HCT116 (cell line): ENCODE results near the gene TFDP1. TPM values are rescaled to one million over a fixed set of nuclear protein-coding genes. Genes with fewer than 3 reads are reported as not detected.

ENCODE experiments used
- ATAC-seq: fragments of 200-7000 bp; cut with Tn5 transposase; 2 replicates; pipeline ENCODE4 v1.9.1; 2020; ENCODE audit warnings: mild to moderate bottlenecking, moderate library complexity
- BruUV-seq: library from RNA; stranded (reverse); fragments of 400-500 nt; replicated peaks from 2 replicates; lab custom pipeline; 2021; lab: Mats Ljungman, UMichigan
- CTCF ChIA-PET: fragments of 300-600 bp; sonication (Branson Sonifier 250); formaldehyde crosslinking; loops from one replicate; lab custom pipeline; 2021; ENCODE audit warnings: antibody characterized with exemption; lab: Charles Lee
- POLR2A ChIA-PET: fragments of 300-600, 350-600 bp; sonication (Branson Sonifier 250); formaldehyde crosslinking; loops from one replicate; lab custom pipeline; 2021; ENCODE audit warnings: antibody characterized with exemption; lab: Charles Lee
- RAD21 ChIA-PET, 2 experiments: fragments of 300-600 bp; sonication (Branson Sonifier 250); formaldehyde crosslinking; loops; one replicate each; lab custom pipeline; 2023; ENCODE audit warnings: low total read pairs in 2 of 2; ENCODE audit not compliant: uncharacterized antibody in 2 of 2, unreplicated experiment in 2 of 2, low non-redundant PET in 1 of 2; lab: Charles Lee
- DNase-seq: peaks from one replicate; pipeline ENCODE4 v3.0.0-alpha.2; 2010; ENCODE audit warnings: low read depth, low spot score
- H2AFZ ChIP-seq: fragments of 200-600 bp; shearing (Covaris generic), sonication (generic); 2 replicates; pipeline ENCODE4 v1.6.1; 2017; ENCODE audit warnings: low read depth, mixed run types, mixed read lengths, antibody characterized with exemption, low read length; ENCODE audit not compliant: poor library complexity, severe bottlenecking
- H3K27ac ChIP-seq: 2 replicates; pipeline ENCODE4 v1.5.1; 2012; ENCODE audit warnings: low read depth, low read length
- H3K27me3 ChIP-seq: fragments of 200-600 bp; sonication (generic); 2 replicates; pipeline ENCODE4 v1.6.1; 2016; ENCODE audit warnings: mixed run types, low read length, mixed read lengths; ENCODE audit not compliant: insufficient read depth
- H3K36me3 ChIP-seq, 2 experiments: fragments of 200-500 bp in 1 of 2; fragments of 200-600 bp in 1 of 2; sonication (Bioruptor generic) in 1 of 2; sonication (generic) in 1 of 2; 2 replicates each; pipeline versions ENCODE4 v1.5.1 to v1.6.1; 2014 to 2016; ENCODE audit warnings: low read length in 2 of 2, inconsistent platforms in 1 of 2, mixed read lengths in 1 of 2, mixed run types in 1 of 2; ENCODE audit not compliant: insufficient read depth in 2 of 2, control insufficient read depth in 1 of 2
- H3K4me1 ChIP-seq, 2 experiments: fragments of 200-600 bp in 1 of 2; sonication (generic) in 1 of 2; 2 replicates each; pipeline versions ENCODE4 v1.5.1 to v1.6.1; 2012 to 2017; ENCODE audit warnings: low read length in 2 of 2, inconsistent platforms in 1 of 2, mild to moderate bottlenecking in 1 of 2, mixed read lengths in 1 of 2, mixed run types in 1 of 2, moderate library complexity in 1 of 2; ENCODE audit not compliant: insufficient read depth in 2 of 2, control insufficient read depth in 1 of 2
- H3K4me2 ChIP-seq: fragments of 200-600 bp; sonication (generic); 2 replicates; pipeline ENCODE4 v1.6.1; 2017; ENCODE audit warnings: mixed run types, low read length, mixed read lengths
- H3K4me3 ChIP-seq, 2 experiments: fragments of 200-600 bp in 1 of 2; sonication (generic) in 1 of 2; replicated peaks in 1 of 2; 2 replicates each; pipeline ENCODE4 v1.5.1; 2011 to 2016; ENCODE audit warnings: low read length in 2 of 2, control low read depth in 1 of 2, low read depth in 1 of 2, mild to moderate bottlenecking in 1 of 2, mixed read lengths in 1 of 2, mixed run types in 1 of 2
- H3K79me2 ChIP-seq: fragments of 200-600 bp; sonication (generic); 2 replicates; pipeline ENCODE4 v1.6.1; 2017; ENCODE audit warnings: mild to moderate bottlenecking, mixed run types, low read length, moderate library complexity, mixed read lengths; ENCODE audit not compliant: insufficient read depth
- H3K9ac ChIP-seq: fragments of 200-600 bp; sonication (generic); 2 replicates; pipeline ENCODE4 v1.6.1; 2016; ENCODE audit warnings: low read length, mixed read lengths
- H3K9me2 ChIP-seq: fragments of 200-600 bp; sonication (generic), shearing (Covaris generic); 2 replicates; pipeline ENCODE4 v1.6.1; 2017; ENCODE audit warnings: mixed run types, mild to moderate bottlenecking, moderate library complexity; ENCODE audit not compliant: insufficient read depth
- H3K9me3 ChIP-seq, 2 experiments: fragments of 200-500 bp in 1 of 2; fragments of 200-600 bp in 1 of 2; sonication (Bioruptor generic) in 1 of 2; sonication (generic) in 1 of 2; 2 replicates each; pipeline ENCODE4 v1.6.1; 2014 to 2017; ENCODE audit warnings: low read length in 2 of 2, mixed read lengths in 2 of 2, inconsistent platforms in 1 of 2, low read depth in 1 of 2, mild to moderate bottlenecking in 1 of 2, mixed run types in 1 of 2, moderate library complexity in 1 of 2; ENCODE audit not compliant: control insufficient read depth in 1 of 2, insufficient read depth in 1 of 2
- H4K20me1 ChIP-seq: fragments of 200-600 bp; sonication (generic), shearing (Covaris generic); 2 replicates; pipeline ENCODE4 v1.6.1; 2017; ENCODE audit warnings: mixed run types, mild to moderate bottlenecking, moderate library complexity; ENCODE audit not compliant: insufficient read depth
- CBX3 ChIP-seq: IDR thresholded peaks from 2 replicates; pipeline ENCODE4 v1.6.1; 2012; ENCODE audit warnings: low read depth
- CEBPB ChIP-seq: IDR thresholded peaks from 2 replicates; pipeline ENCODE4 v1.6.1; 2012; ENCODE audit warnings: low read depth
- EGR1 ChIP-seq: IDR thresholded peaks from 2 replicates; pipeline ENCODE4 v1.6.1; 2012; ENCODE audit warnings: low read depth
- ELF1 ChIP-seq: IDR thresholded peaks from 2 replicates; pipeline ENCODE4 v1.6.1; 2012; ENCODE audit warnings: low read depth, borderline replicate concordance
- EZH2 ChIP-seq: fragments of 200-600 bp; sonication (generic); IDR thresholded peaks from 2 replicates; pipeline ENCODE4 v1.6.1; 2017; ENCODE audit warnings: antibody characterized with exemption, mixed run types
- EZH2phosphoT487 ChIP-seq: fragments of 200-600 bp; IDR thresholded peaks from 2 replicates; pipeline ENCODE4 v1.6.1; 2018; ENCODE audit warnings: antibody characterized with exemption, borderline replicate concordance
- FOSL1 ChIP-seq: IDR thresholded peaks from 2 replicates; pipeline ENCODE4 v1.6.1; 2012; ENCODE audit warnings: low read depth
- JUND ChIP-seq: IDR thresholded peaks from 2 replicates; pipeline ENCODE4 v1.6.1; 2012
- POLR2A ChIP-seq: IDR thresholded peaks from 2 replicates; pipeline ENCODE4 v1.7.0; 2011; ENCODE audit warnings: borderline replicate concordance; ENCODE audit not compliant: insufficient read depth, insufficient read length; ENCODE audit errors: extremely low read depth
- POLR2AphosphoS5 ChIP-seq: IDR thresholded peaks from 2 replicates; pipeline ENCODE4 v1.6.1; 2011; ENCODE audit warnings: mild to moderate bottlenecking, low read depth, low read length, moderate library complexity
- SIN3A ChIP-seq: IDR thresholded peaks from 2 replicates; pipeline ENCODE4 v1.6.1; 2012; ENCODE audit warnings: low read depth
- SP1 ChIP-seq: IDR thresholded peaks from 2 replicates; pipeline ENCODE4 v1.6.1; 2012; ENCODE audit warnings: low read depth
- SRF ChIP-seq: IDR thresholded peaks from 2 replicates; pipeline ENCODE4 v1.6.1; 2012; ENCODE audit warnings: low read depth
- TCF7L2 ChIP-seq: IDR thresholded peaks from 2 replicates; pipeline ENCODE4 v1.7.0; 2011; ENCODE audit warnings: borderline replicate concordance, inconsistent platforms; ENCODE audit not compliant: insufficient read depth, insufficient read length; ENCODE audit errors: extremely low read depth
- YY1 ChIP-seq: IDR thresholded peaks from 2 replicates; pipeline ENCODE4 v1.6.1; 2011; ENCODE audit warnings: low read length, low read depth, moderate library complexity, mild to moderate bottlenecking; ENCODE audit not compliant: insufficient replicate concordance; ENCODE audit errors: extremely low read depth
- ZFX ChIP-seq: fragments of 450-650 bp; IDR thresholded peaks from 2 replicates; pipeline ENCODE4 v1.6.1; 2017
- intact Hi-C: fragments of 100-400 bp; cut with micrococcal nuclease; formaldehyde crosslinking; loops from 2 replicates; pipeline ENCODE4 v1.10.0; 2022
- total RNA-seq: library from RNA; stranded (reverse); gene quantifications from one replicate; pipeline ENCODE4 v1.2.1, GENCODE V29; 2021; ENCODE audit not compliant: unreplicated experiment
- TF ChIP-seq, protein P1 (sequence below): IDR thresholded peaks from 2 replicates; pipeline ENCODE4 v1.6.1; 2011; ENCODE audit warnings: mild to moderate bottlenecking, low read length, moderate library complexity; ENCODE audit not compliant: insufficient replicate concordance; ENCODE audit errors: extremely low read depth
- TF ChIP-seq, protein P2 (sequence below): IDR thresholded peaks from 2 replicates; pipeline ENCODE4 v1.6.1; 2012; ENCODE audit warnings: low read depth
- TF ChIP-seq, protein P3 (sequence below): IDR thresholded peaks from 2 replicates; pipeline ENCODE4 v1.6.1; 2012
- TF ChIP-seq, protein P4 (sequence below), 3 experiments: fragments of 200-600 bp in 1 of 3; sonication (generic) in 1 of 3; IDR thresholded peaks in 2 of 3; conservative IDR thresholded peaks in 1 of 3; 2 replicates each; pipeline ENCODE4 v1.5.1; 2012 to 2017; ENCODE audit warnings: low read depth in 2 of 3, low read length in 2 of 3, antibody characterized with exemption in 1 of 3, borderline replicate concordance in 1 of 3, control low read depth in 1 of 3, mild to moderate bottlenecking in 1 of 3, mixed read lengths in 1 of 3, mixed run types in 1 of 3, moderate library complexity in 1 of 3; ENCODE audit not compliant: insufficient read depth in 1 of 3

The TFDP1 gene
- total RNA-seq, 1 experiment from 2014 or later = 169 TPM

DNA sequence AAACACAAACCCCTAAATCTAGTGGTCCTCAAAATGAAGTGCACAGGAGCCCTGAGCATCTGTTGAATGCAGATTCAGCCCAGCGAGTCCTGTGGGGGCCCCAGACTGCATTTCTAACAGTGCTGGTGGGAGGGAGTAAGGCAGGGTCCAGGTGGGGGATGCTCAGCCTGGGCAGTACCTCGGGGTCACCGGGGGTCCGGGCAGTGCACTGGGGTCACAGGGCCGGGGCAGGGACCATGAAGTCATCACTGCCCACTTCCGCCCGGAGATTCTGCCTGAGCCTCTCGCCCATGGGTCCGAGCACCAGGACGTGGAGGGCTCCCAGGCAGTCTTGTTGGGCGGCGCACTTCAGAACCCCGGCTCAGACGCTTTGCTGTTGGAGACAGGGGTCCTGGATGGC is 74.3 kb downstream of the TFDP1 start:
- no peak overlapping the region for H3K4me3 ChIP-seq
- CTCF ChIA-PET = no interaction called here

More for the DNA sequence above, 74.3 kb downstream of the TFDP1 start:
- H3K9me3 ChIP-seq = no peaks in the 10 kb centered on the region
- DNase-seq = no peak
- ChIA-PET POLR2A (no interaction called here), RAD21 (no interaction called here)
- no peaks in the 10 kb centered on the region for H3K9me2 ChIP-seq
- BruUV-seq = no TSS peak
- no peak overlapping the region for H3K27ac ChIP-seq
- TF ChIP-seq, protein P1, sequence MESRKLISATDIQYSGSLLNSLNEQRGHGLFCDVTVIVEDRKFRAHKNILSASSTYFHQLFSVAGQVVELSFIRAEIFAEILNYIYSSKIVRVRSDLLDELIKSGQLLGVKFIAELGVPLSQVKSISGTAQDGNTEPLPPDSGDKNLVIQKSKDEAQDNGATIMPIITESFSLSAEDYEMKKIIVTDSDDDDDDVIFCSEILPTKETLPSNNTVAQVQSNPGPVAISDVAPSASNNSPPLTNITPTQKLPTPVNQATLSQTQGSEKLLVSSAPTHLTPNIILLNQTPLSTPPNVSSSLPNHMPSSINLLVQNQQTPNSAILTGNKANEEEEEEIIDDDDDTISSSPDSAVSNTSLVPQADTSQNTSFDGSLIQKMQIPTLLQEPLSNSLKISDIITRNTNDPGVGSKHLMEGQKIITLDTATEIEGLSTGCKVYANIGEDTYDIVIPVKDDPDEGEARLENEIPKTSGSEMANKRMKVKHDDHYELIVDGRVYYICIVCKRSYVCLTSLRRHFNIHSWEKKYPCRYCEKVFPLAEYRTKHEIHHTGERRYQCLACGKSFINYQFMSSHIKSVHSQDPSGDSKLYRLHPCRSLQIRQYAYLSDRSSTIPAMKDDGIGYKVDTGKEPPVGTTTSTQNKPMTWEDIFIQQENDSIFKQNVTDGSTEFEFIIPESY = no peak
- no peak for TF ChIP-seq EZH2phosphoT487
- no peak for TF ChIP-seq POLR2A
- no peak for TF ChIP-seq EGR1
- no peak for TF ChIP-seq POLR2AphosphoS5
- no peak for TF ChIP-seq SIN3A
- TF ChIP-seq, protein P2, sequence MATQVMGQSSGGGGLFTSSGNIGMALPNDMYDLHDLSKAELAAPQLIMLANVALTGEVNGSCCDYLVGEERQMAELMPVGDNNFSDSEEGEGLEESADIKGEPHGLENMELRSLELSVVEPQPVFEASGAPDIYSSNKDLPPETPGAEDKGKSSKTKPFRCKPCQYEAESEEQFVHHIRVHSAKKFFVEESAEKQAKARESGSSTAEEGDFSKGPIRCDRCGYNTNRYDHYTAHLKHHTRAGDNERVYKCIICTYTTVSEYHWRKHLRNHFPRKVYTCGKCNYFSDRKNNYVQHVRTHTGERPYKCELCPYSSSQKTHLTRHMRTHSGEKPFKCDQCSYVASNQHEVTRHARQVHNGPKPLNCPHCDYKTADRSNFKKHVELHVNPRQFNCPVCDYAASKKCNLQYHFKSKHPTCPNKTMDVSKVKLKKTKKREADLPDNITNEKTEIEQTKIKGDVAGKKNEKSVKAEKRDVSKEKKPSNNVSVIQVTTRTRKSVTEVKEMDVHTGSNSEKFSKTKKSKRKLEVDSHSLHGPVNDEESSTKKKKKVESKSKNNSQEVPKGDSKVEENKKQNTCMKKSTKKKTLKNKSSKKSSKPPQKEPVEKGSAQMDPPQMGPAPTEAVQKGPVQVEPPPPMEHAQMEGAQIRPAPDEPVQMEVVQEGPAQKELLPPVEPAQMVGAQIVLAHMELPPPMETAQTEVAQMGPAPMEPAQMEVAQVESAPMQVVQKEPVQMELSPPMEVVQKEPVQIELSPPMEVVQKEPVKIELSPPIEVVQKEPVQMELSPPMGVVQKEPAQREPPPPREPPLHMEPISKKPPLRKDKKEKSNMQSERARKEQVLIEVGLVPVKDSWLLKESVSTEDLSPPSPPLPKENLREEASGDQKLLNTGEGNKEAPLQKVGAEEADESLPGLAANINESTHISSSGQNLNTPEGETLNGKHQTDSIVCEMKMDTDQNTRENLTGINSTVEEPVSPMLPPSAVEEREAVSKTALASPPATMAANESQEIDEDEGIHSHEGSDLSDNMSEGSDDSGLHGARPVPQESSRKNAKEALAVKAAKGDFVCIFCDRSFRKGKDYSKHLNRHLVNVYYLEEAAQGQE = no peak
- no peak for TF ChIP-seq EZH2
- no peak for TF ChIP-seq JUND
- no peak for TF ChIP-seq ZFX
- no peak for TF ChIP-seq CEBPB
- TF ChIP-seq CBX3 = no peak
- no peak for TF ChIP-seq ELF1
- no peak for TF ChIP-seq SP1
- TF ChIP-seq TCF7L2 = no peak
- TF ChIP-seq, protein P3, sequence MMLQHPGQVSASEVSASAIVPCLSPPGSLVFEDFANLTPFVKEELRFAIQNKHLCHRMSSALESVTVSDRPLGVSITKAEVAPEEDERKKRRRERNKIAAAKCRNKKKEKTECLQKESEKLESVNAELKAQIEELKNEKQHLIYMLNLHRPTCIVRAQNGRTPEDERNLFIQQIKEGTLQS = no peak
- no peak for TF ChIP-seq FOSL1
- no peak for TF ChIP-seq YY1
- TF ChIP-seq, protein P4, sequence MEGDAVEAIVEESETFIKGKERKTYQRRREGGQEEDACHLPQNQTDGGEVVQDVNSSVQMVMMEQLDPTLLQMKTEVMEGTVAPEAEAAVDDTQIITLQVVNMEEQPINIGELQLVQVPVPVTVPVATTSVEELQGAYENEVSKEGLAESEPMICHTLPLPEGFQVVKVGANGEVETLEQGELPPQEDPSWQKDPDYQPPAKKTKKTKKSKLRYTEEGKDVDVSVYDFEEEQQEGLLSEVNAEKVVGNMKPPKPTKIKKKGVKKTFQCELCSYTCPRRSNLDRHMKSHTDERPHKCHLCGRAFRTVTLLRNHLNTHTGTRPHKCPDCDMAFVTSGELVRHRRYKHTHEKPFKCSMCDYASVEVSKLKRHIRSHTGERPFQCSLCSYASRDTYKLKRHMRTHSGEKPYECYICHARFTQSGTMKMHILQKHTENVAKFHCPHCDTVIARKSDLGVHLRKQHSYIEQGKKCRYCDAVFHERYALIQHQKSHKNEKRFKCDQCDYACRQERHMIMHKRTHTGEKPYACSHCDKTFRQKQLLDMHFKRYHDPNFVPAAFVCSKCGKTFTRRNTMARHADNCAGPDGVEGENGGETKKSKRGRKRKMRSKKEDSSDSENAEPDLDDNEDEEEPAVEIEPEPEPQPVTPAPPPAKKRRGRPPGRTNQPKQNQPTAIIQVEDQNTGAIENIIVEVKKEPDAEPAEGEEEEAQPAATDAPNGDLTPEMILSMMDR (IDR thresholded peaks at IDR 0.05 in 2 of 3, conservative IDR thresholded peaks at IDR 0.05 in 1 of 3; ENCODE audit: borderline replicate concordance in 1 of 3, insufficient read depth in 1 of 3, low read depth in 2 of 3, low read length in 2 of 3) = no peak
- TF ChIP-seq SRF = no peak
- H3K27me3 ChIP-seq = no peaks in the 10 kb centered on the region
- H4K20me1 ChIP-seq = no peaks in the 10 kb centered on the region
- no peaks in the 10 kb centered on the region for H3K36me3 ChIP-seq
- H3K79me2 ChIP-seq = no peaks in the 10 kb centered on the region
- H3K4me1 ChIP-seq = no peaks in the 10 kb centered on the region
- no peak overlapping the region for H3K9ac ChIP-seq
- no peak overlapping the region for H3K4me2 ChIP-seq
- no peak overlapping the region for H2AFZ ChIP-seq
- intact Hi-C loops = no loop called here
- ATAC-seq = no peak
